Suprapubic skin (tissue), 4 donors: ENCODE measurements around the gene TIMM23.

Source experiments
- EP300 ChIP-seq: sonication (generic); formaldehyde crosslinking; IDR thresholded peaks from one replicate; pipeline ENCODE4 v1.6.1; 2017; ENCODE audit warnings: antibody characterized with exemption
- POLR2A ChIP-seq, 2 donors: fragments of 450-650 bp; IDR thresholded peaks; one replicate each; pipeline ENCODE4 v1.6.1; 2017; ENCODE audit warnings: antibody characterized with exemption in 2 of 2, mild to moderate bottlenecking in 2 of 2, moderate library complexity in 2 of 2
- POLR2AphosphoS5 ChIP-seq, 3 donors: sonication (generic); formaldehyde crosslinking; IDR thresholded peaks; one replicate each; pipeline ENCODE4 v1.6.1; 2017; ENCODE audit warnings: antibody characterized with exemption in 3 of 3
- TF ChIP-seq, protein P1 (sequence below), 2 donors: fragments of 200-600 bp in 1 of 2; fragments of 450-650 bp in 1 of 2; sonication (generic) in 1 of 2; IDR thresholded peaks; one replicate each; pipeline ENCODE4 v1.5.1; 2016 to 2019; ENCODE audit warnings: antibody characterized with exemption in 2 of 2, mild to moderate bottlenecking in 1 of 2, moderate library complexity in 1 of 2

DNA sequence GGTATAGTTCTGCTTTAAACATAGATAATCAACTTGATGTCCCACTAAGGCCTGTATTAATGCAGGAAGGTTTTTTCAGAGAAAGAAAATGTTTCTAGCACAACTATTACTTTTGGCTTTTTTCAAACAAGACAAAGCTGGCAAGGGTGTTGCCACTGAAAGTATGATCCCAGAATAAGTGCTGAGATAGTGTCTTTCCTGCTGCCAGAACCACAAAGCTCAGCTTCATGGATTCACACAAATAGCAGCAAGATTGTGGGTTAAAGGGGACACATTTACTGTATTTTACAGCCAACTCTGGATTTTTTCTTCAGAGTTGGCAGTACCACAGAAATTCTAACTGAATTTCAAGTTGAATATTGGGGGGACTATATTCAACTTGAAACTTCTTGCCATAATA lies 53.8 kb downstream of the TIMM23 start:
- TF ChIP-seq POLR2A (IDR thresholded peaks at IDR 0.05) (no peak), EP300 (no peak), POLR2AphosphoS5 (IDR thresholded peaks at IDR 0.05) (no peak)
- TF ChIP-seq, protein P1, sequence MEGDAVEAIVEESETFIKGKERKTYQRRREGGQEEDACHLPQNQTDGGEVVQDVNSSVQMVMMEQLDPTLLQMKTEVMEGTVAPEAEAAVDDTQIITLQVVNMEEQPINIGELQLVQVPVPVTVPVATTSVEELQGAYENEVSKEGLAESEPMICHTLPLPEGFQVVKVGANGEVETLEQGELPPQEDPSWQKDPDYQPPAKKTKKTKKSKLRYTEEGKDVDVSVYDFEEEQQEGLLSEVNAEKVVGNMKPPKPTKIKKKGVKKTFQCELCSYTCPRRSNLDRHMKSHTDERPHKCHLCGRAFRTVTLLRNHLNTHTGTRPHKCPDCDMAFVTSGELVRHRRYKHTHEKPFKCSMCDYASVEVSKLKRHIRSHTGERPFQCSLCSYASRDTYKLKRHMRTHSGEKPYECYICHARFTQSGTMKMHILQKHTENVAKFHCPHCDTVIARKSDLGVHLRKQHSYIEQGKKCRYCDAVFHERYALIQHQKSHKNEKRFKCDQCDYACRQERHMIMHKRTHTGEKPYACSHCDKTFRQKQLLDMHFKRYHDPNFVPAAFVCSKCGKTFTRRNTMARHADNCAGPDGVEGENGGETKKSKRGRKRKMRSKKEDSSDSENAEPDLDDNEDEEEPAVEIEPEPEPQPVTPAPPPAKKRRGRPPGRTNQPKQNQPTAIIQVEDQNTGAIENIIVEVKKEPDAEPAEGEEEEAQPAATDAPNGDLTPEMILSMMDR (IDR thresholded peaks at IDR 0.05) = no peak
